HCT116 (cell line): ENCODE measurements around the gene OLA1. TPM values are rescaled to one million over a fixed set of nuclear protein-coding genes. Genes with fewer than 3 reads are reported as not detected.

Source experiments
- ATAC-seq: fragments of 200-7000 bp; cut with Tn5 transposase; 2 replicates; pipeline ENCODE4 v1.9.1; 2020; ENCODE audit warnings: mild to moderate bottlenecking, moderate library complexity
- BruUV-seq: library from RNA; stranded (reverse); fragments of 400-500 nt; replicated peaks from 2 replicates; lab custom pipeline; 2021; lab: Mats Ljungman, UMichigan
- CTCF ChIA-PET: fragments of 300-600 bp; sonication (Branson Sonifier 250); formaldehyde crosslinking; loops from one replicate; lab custom pipeline; 2021; ENCODE audit warnings: antibody characterized with exemption; lab: Charles Lee
- POLR2A ChIA-PET: fragments of 300-600, 350-600 bp; sonication (Branson Sonifier 250); formaldehyde crosslinking; loops from one replicate; lab custom pipeline; 2021; ENCODE audit warnings: antibody characterized with exemption; lab: Charles Lee
- RAD21 ChIA-PET, 2 experiments: fragments of 300-600 bp; sonication (Branson Sonifier 250); formaldehyde crosslinking; loops; one replicate each; lab custom pipeline; 2023; ENCODE audit warnings: low total read pairs in 2 of 2; ENCODE audit not compliant: uncharacterized antibody in 2 of 2, unreplicated experiment in 2 of 2, low non-redundant PET in 1 of 2; lab: Charles Lee
- DNase-seq: peaks from one replicate; pipeline ENCODE4 v3.0.0-alpha.2; 2010; ENCODE audit warnings: low read depth, low spot score
- H2AFZ ChIP-seq: fragments of 200-600 bp; shearing (Covaris generic), sonication (generic); 2 replicates; pipeline ENCODE4 v1.6.1; 2017; ENCODE audit warnings: low read depth, mixed run types, mixed read lengths, antibody characterized with exemption, low read length; ENCODE audit not compliant: poor library complexity, severe bottlenecking
- H3K27ac ChIP-seq: 2 replicates; pipeline ENCODE4 v1.5.1; 2012; ENCODE audit warnings: low read depth, low read length
- H3K27me3 ChIP-seq: fragments of 200-600 bp; sonication (generic); 2 replicates; pipeline ENCODE4 v1.6.1; 2016; ENCODE audit warnings: mixed run types, low read length, mixed read lengths; ENCODE audit not compliant: insufficient read depth
- H3K36me3 ChIP-seq, 2 experiments: fragments of 200-500 bp in 1 of 2; fragments of 200-600 bp in 1 of 2; sonication (Bioruptor generic) in 1 of 2; sonication (generic) in 1 of 2; 2 replicates each; pipeline versions ENCODE4 v1.5.1 to v1.6.1; 2014 to 2016; ENCODE audit warnings: low read length in 2 of 2, inconsistent platforms in 1 of 2, mixed read lengths in 1 of 2, mixed run types in 1 of 2; ENCODE audit not compliant: insufficient read depth in 2 of 2, control insufficient read depth in 1 of 2
- H3K4me1 ChIP-seq, 2 experiments: fragments of 200-600 bp in 1 of 2; sonication (generic) in 1 of 2; 2 replicates each; pipeline versions ENCODE4 v1.5.1 to v1.6.1; 2012 to 2017; ENCODE audit warnings: low read length in 2 of 2, inconsistent platforms in 1 of 2, mild to moderate bottlenecking in 1 of 2, mixed read lengths in 1 of 2, mixed run types in 1 of 2, moderate library complexity in 1 of 2; ENCODE audit not compliant: insufficient read depth in 2 of 2, control insufficient read depth in 1 of 2
- H3K4me2 ChIP-seq: fragments of 200-600 bp; sonication (generic); 2 replicates; pipeline ENCODE4 v1.6.1; 2017; ENCODE audit warnings: mixed run types, low read length, mixed read lengths
- H3K4me3 ChIP-seq, 2 experiments: fragments of 200-600 bp in 1 of 2; sonication (generic) in 1 of 2; replicated peaks in 1 of 2; 2 replicates each; pipeline ENCODE4 v1.5.1; 2011 to 2016; ENCODE audit warnings: low read length in 2 of 2, control low read depth in 1 of 2, low read depth in 1 of 2, mild to moderate bottlenecking in 1 of 2, mixed read lengths in 1 of 2, mixed run types in 1 of 2
- H3K79me2 ChIP-seq: fragments of 200-600 bp; sonication (generic); 2 replicates; pipeline ENCODE4 v1.6.1; 2017; ENCODE audit warnings: mild to moderate bottlenecking, mixed run types, low read length, moderate library complexity, mixed read lengths; ENCODE audit not compliant: insufficient read depth
- H3K9ac ChIP-seq: fragments of 200-600 bp; sonication (generic); 2 replicates; pipeline ENCODE4 v1.6.1; 2016; ENCODE audit warnings: low read length, mixed read lengths
- H3K9me2 ChIP-seq: fragments of 200-600 bp; sonication (generic), shearing (Covaris generic); 2 replicates; pipeline ENCODE4 v1.6.1; 2017; ENCODE audit warnings: mixed run types, mild to moderate bottlenecking, moderate library complexity; ENCODE audit not compliant: insufficient read depth
- H3K9me3 ChIP-seq, 2 experiments: fragments of 200-500 bp in 1 of 2; fragments of 200-600 bp in 1 of 2; sonication (Bioruptor generic) in 1 of 2; sonication (generic) in 1 of 2; 2 replicates each; pipeline ENCODE4 v1.6.1; 2014 to 2017; ENCODE audit warnings: low read length in 2 of 2, mixed read lengths in 2 of 2, inconsistent platforms in 1 of 2, low read depth in 1 of 2, mild to moderate bottlenecking in 1 of 2, mixed run types in 1 of 2, moderate library complexity in 1 of 2; ENCODE audit not compliant: control insufficient read depth in 1 of 2, insufficient read depth in 1 of 2
- H4K20me1 ChIP-seq: fragments of 200-600 bp; sonication (generic), shearing (Covaris generic); 2 replicates; pipeline ENCODE4 v1.6.1; 2017; ENCODE audit warnings: mixed run types, mild to moderate bottlenecking, moderate library complexity; ENCODE audit not compliant: insufficient read depth
- CBX3 ChIP-seq: IDR thresholded peaks from 2 replicates; pipeline ENCODE4 v1.6.1; 2012; ENCODE audit warnings: low read depth
- CTCF ChIP-seq, 3 experiments: fragments of 200-600 bp in 1 of 3; sonication (generic) in 1 of 3; IDR thresholded peaks in 2 of 3; conservative IDR thresholded peaks in 1 of 3; 2 replicates each; pipeline ENCODE4 v1.5.1; 2012 to 2017; ENCODE audit warnings: low read depth in 2 of 3, low read length in 2 of 3, antibody characterized with exemption in 1 of 3, borderline replicate concordance in 1 of 3, control low read depth in 1 of 3, mild to moderate bottlenecking in 1 of 3, mixed read lengths in 1 of 3, mixed run types in 1 of 3, moderate library complexity in 1 of 3; ENCODE audit not compliant: insufficient read depth in 1 of 3
- EGR1 ChIP-seq: IDR thresholded peaks from 2 replicates; pipeline ENCODE4 v1.6.1; 2012; ENCODE audit warnings: low read depth
- MAX ChIP-seq: IDR thresholded peaks from 2 replicates; pipeline ENCODE4 v1.6.1; 2012
- SRF ChIP-seq: IDR thresholded peaks from 2 replicates; pipeline ENCODE4 v1.6.1; 2012; ENCODE audit warnings: low read depth
- ZNF274 ChIP-seq: fragments of 200-500 bp; sonication (Bioruptor generic); IDR thresholded peaks from 2 replicates; pipeline ENCODE4 v1.6.1; 2014; ENCODE audit warnings: mild to moderate bottlenecking, low read depth, low read length, inconsistent platforms
- intact Hi-C: fragments of 100-400 bp; cut with micrococcal nuclease; formaldehyde crosslinking; loops from 2 replicates; pipeline ENCODE4 v1.10.0; 2022
- total RNA-seq: library from RNA; stranded (reverse); gene quantifications from one replicate; pipeline ENCODE4 v1.2.1, GENCODE V29; 2021; ENCODE audit not compliant: unreplicated experiment
- TF ChIP-seq, protein P1 (sequence below): IDR thresholded peaks from 2 replicates; pipeline ENCODE4 v1.6.1; 2011; ENCODE audit warnings: mild to moderate bottlenecking, low read length, moderate library complexity; ENCODE audit not compliant: insufficient replicate concordance; ENCODE audit errors: extremely low read depth

Gene OLA1
- total RNA-seq, 1 experiment from 2014 or later: 219 TPM

DNA sequence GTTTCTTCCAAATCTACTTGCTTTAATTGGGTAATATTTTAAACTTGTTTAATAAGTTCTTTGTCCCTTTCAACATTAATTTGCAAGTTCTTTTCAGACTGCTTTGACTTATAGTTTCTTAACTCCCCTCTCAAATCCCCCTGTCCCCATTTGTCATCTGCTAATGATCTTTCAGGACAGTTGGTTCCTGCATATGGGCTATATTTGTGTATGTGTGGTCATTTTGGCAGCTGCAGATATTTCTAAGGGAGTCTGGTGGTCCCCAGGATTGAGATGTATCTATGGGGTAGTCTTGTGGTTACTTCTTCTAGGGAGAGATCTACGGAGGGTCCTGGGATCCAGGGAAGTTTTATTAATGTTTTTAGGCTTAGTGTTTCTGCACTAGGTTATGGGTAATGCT is 162.6 kb downstream of the OLA1 start (continued):
- TF ChIP-seq CTCF (IDR thresholded peaks at IDR 0.05 in 2 of 3, conservative IDR thresholded peaks at IDR 0.05 in 1 of 3; ENCODE audit: borderline replicate concordance in 1 of 3, insufficient read depth in 1 of 3, low read depth in 2 of 3, low read length in 2 of 3): no peak

- CTCF ChIA-PET: no interaction called here
- no peak for TF ChIP-seq CBX3
- TF ChIP-seq ZNF274: no peak
- TF ChIP-seq SRF: no peak
- no peak for TF ChIP-seq MAX
- no peak for TF ChIP-seq EGR1
- TF ChIP-seq, protein P1, sequence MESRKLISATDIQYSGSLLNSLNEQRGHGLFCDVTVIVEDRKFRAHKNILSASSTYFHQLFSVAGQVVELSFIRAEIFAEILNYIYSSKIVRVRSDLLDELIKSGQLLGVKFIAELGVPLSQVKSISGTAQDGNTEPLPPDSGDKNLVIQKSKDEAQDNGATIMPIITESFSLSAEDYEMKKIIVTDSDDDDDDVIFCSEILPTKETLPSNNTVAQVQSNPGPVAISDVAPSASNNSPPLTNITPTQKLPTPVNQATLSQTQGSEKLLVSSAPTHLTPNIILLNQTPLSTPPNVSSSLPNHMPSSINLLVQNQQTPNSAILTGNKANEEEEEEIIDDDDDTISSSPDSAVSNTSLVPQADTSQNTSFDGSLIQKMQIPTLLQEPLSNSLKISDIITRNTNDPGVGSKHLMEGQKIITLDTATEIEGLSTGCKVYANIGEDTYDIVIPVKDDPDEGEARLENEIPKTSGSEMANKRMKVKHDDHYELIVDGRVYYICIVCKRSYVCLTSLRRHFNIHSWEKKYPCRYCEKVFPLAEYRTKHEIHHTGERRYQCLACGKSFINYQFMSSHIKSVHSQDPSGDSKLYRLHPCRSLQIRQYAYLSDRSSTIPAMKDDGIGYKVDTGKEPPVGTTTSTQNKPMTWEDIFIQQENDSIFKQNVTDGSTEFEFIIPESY: no peak
- Histone ChIP-seq H2AFZ (no peak overlapping the region), H4K20me1 (no peaks in the 10 kb centered on the region), H3K27me3 (no peaks in the 10 kb centered on the region), H3K4me2 (no peak overlapping the region), H3K27ac (no peak overlapping the region), H3K4me1 (no peaks in the 10 kb centered on the region), H3K9me3 (no peaks in the 10 kb centered on the region), H3K9ac (no peak overlapping the region), H3K9me2 (no peaks in the 10 kb centered on the region), H3K79me2 (0 out of 2 replicates have a peak, but pooled peaks cover 8% of the 10 kb centered on the region), H3K4me3 (no peak overlapping the region), H3K36me3 (no peaks in the 10 kb centered on the region)
- POLR2A ChIA-PET: no interaction called here
- ATAC-seq: no peak
- intact Hi-C loops: no loop called here
- RAD21 ChIA-PET: no interaction called here
- no peak for DNase-seq
- BruUV-seq: no TSS peak
These were observed 164.4 kb downstream of the OLA1 start for GRCh38 chr2:174083843-174084458.
